Breast epithelium (tissue), 3 donors: ENCODE results near the gene WWC2.

ENCODE experiments used
- POLR2A ChIP-seq: fragments of 450-650 bp; IDR thresholded peaks from one replicate; pipeline ENCODE4 v1.6.1; 2016; ENCODE audit warnings: antibody characterized with exemption, mild to moderate bottlenecking, moderate library complexity
- TF ChIP-seq, protein P1 (sequence below), 3 donors: fragments of 450-650 bp; IDR thresholded peaks; one replicate each; pipeline ENCODE4 v1.5.1; 2016 to 2017; ENCODE audit warnings: antibody characterized with exemption in 3 of 3, mild to moderate bottlenecking in 3 of 3, moderate library complexity in 3 of 3

DNA sequence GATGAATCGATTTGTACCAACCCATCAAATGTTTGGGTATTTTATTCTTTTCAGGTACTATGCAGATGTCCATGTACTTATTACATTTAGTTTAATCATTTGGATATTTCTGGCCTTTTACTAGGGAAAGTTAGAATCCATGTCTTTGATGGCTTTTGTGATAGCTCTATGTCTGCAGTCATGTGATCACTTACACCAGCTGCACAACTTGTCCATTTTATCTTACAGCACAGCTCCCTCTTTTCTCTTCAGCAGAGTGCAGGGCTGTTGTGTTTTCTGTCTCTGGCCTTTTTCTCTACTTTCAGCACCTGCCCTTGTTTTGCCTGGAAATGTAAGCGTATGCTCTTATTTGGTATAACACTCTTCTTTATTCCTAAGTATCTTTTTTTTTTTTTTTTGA, 30.6 kb downstream of the WWC2 start:
- TF ChIP-seq, protein P1, sequence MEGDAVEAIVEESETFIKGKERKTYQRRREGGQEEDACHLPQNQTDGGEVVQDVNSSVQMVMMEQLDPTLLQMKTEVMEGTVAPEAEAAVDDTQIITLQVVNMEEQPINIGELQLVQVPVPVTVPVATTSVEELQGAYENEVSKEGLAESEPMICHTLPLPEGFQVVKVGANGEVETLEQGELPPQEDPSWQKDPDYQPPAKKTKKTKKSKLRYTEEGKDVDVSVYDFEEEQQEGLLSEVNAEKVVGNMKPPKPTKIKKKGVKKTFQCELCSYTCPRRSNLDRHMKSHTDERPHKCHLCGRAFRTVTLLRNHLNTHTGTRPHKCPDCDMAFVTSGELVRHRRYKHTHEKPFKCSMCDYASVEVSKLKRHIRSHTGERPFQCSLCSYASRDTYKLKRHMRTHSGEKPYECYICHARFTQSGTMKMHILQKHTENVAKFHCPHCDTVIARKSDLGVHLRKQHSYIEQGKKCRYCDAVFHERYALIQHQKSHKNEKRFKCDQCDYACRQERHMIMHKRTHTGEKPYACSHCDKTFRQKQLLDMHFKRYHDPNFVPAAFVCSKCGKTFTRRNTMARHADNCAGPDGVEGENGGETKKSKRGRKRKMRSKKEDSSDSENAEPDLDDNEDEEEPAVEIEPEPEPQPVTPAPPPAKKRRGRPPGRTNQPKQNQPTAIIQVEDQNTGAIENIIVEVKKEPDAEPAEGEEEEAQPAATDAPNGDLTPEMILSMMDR (IDR thresholded peaks at IDR 0.05), result no peak
- no peak for TF ChIP-seq POLR2A
